LNCAP (cell line): ENCODE data around the gene CD209.

Source experiments
- CTCF ChIP-seq: fragments of 450-650 bp; IDR thresholded peaks from 2 replicates; pipeline ENCODE4 v1.5.1; 2017; ENCODE audit warnings: mild to moderate bottlenecking

Gene CD209

GRCh38 chr19:7690779-7691258, 56.5 kb downstream of the CD209 start:
- no peak for TF ChIP-seq CTCF
